ENCODE measurements around the gene ADAP1. TPM values are rescaled to one million over a fixed set of nuclear protein-coding genes. Genes with fewer than 3 reads are reported as not detected.

ADAP1 gene
- total RNA-seq, 1 donor from 2014 or later: 0.30 TPM

- H3K27ac Mint-ChIP-seq: no peak overlapping the region
- H3F3A ChIP-seq (ENCODE audit: low read depth): peaks cover 17% of the 10 kb centered on the region
- H3K27me3 Mint-ChIP-seq (ENCODE audit: insufficient read depth, low read depth): peaks cover 2% of the 10 kb centered on the region
- no peak overlapping the region for H3K4me2 ChIP-seq
- TF ChIP-seq CTCF (IDR thresholded peaks at IDR 0.05) (no peak), EZH2 (IDR thresholded peaks at IDR 0.05) (no peak), EZH2phosphoT487 (IDR thresholded peaks at IDR 0.05) (no peak)
- no peaks in the 10 kb centered on the region for H3K27me3 ChIP-seq
- H3K4me1 Mint-ChIP-seq: peaks cover 9% of the 10 kb centered on the region
- no peak overlapping the region for H3K9ac ChIP-seq
- peaks cover 4% of the 10 kb centered on the region for H4K20me1 ChIP-seq (ENCODE audit: low read depth)
- no peaks in the 10 kb centered on the region for H3K9me3 Mint-ChIP-seq
- no peak for DNase-seq (ENCODE audit: low spot score)
- peak overlapping the region; percentile 58 for H3K27ac ChIP-seq
- H3K4me1 ChIP-seq: peaks cover 7% of the 10 kb centered on the region
- H3K4me3 Mint-ChIP-seq: no peak overlapping the region
- H3K36me3 Mint-ChIP-seq: no peaks in the 10 kb centered on the region
- no peaks in the 10 kb centered on the region for H3K79me2 ChIP-seq (ENCODE audit: low read depth)
- H3K9me3 ChIP-seq (ENCODE audit: low read depth): no peaks in the 10 kb centered on the region
- no peak overlapping the region for H2AFZ ChIP-seq (replicated peaks)
- no peaks in the 10 kb centered on the region for H3K36me3 ChIP-seq
- no peak overlapping the region for H3K4me3 ChIP-seq
These were observed 45.8 kb upstream of the ADAP1 start for GRCh38 chr7:999941-1000935.

GRCh38 chr7:999149-999879 lies 44.8 kb upstream of the ADAP1 start:
- no peaks in the 10 kb centered on the region for H3K79me2 ChIP-seq (ENCODE audit: low read depth)
- H3K9me3 ChIP-seq (ENCODE audit: low read depth): no peaks in the 10 kb centered on the region
- DNase-seq (ENCODE audit: low spot score): no peak
- peak overlapping the region; percentile 58 for H3K27ac ChIP-seq
- no peak overlapping the region for H3K9ac ChIP-seq
- no peaks in the 10 kb centered on the region for H3K36me3 ChIP-seq
- H3K4me1 ChIP-seq: peaks cover 7% of the 10 kb centered on the region
- Mint-ChIP-seq H3K4me1 (peaks cover 12% of the 10 kb centered on the region), H3K36me3 (no peaks in the 10 kb centered on the region), H3K9me3 (no peaks in the 10 kb centered on the region), H3K27ac (no peak overlapping the region), H3K27me3 (ENCODE audit: insufficient read depth, low read depth) (peaks cover 4% of the 10 kb centered on the region), H3K4me3 (no peak overlapping the region)
- no peak overlapping the region for H3K4me3 ChIP-seq
- H2AFZ ChIP-seq (replicated peaks): no peak overlapping the region
- no peak overlapping the region for H3K4me2 ChIP-seq
- peaks cover 17% of the 10 kb centered on the region for H3F3A ChIP-seq (ENCODE audit: low read depth)
- H3K27me3 ChIP-seq: no peaks in the 10 kb centered on the region
- peaks cover 4% of the 10 kb centered on the region for H4K20me1 ChIP-seq (ENCODE audit: low read depth)
- TF ChIP-seq EZH2phosphoT487 (IDR thresholded peaks at IDR 0.05) (no peak), EZH2 (IDR thresholded peaks at IDR 0.05) (no peak), CTCF (IDR thresholded peaks at IDR 0.05) (no peak)

DNA sequence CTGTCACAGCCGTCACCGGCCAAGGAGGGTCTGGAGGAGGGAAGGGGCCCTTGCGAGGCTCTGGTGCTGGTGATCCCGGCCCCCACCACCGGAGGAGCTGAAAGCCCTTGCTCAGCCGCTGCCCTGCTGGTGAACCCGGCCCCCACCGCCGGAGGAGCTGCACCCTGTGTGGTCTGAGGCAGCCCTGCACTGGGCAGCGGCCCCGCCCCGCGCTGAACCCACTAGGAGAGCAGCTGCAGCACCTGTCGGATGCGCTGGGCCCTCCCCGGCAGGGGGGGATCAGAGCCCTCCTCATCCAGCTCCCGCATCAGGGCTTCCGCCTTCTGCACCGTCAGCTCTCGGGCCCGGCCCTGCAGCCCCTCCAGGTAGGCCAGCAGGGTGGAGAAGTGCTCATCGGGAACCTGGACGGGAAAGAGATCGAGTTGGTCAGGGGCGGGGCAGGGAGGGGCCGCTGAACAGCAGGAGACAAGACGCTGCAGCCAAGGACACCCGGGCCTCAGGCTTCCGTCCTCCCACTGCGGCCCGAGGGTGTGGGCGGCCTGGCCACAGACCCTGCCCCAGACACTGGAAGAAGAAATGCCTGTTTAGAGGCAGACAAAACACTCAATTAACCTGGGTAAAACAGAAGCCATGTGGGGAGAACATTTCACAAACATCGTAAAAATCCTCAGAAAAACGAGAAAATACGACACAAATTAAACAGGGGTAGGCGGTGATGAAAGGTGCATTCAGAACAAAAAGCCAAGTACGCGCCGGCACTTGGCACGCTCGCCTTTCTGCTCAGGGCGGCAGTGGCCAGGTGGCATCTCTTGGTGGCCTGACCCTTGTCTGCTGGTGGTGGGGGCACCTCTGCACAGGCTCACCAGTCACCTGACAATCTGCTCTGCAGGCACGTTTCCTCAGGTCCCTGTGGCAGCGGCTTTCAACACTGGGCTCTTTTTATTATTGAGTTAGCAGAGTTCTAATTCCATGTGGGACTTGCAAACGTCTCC lies 43.2 kb upstream of the ADAP1 start:
- H4K20me1 ChIP-seq (ENCODE audit: low read depth): peaks cover 6% of the 10 kb centered on the region
- Mint-ChIP-seq H3K27ac (no peak overlapping the region), H3K4me3 (no peak overlapping the region), H3K27me3 (ENCODE audit: insufficient read depth, low read depth) (peaks cover 4% of the 10 kb centered on the region), H3K36me3 (no peaks in the 10 kb centered on the region), H3K9me3 (no peaks in the 10 kb centered on the region), H3K4me1 (peaks cover 22% of the 10 kb centered on the region)
- H3K4me3 ChIP-seq: no peak overlapping the region
- H3F3A ChIP-seq (ENCODE audit: low read depth): peaks cover 21% of the 10 kb centered on the region
- H2AFZ ChIP-seq (replicated peaks): no peak overlapping the region
- H3K36me3 ChIP-seq: no peaks in the 10 kb centered on the region
- peaks cover 10% of the 10 kb centered on the region for H3K4me1 ChIP-seq
- no peaks in the 10 kb centered on the region for H3K27me3 ChIP-seq
- H3K79me2 ChIP-seq (ENCODE audit: low read depth): no peaks in the 10 kb centered on the region
- peak; percentile 53 for DNase-seq (ENCODE audit: low spot score)
- H3K4me2 ChIP-seq: no peak overlapping the region
- H3K9ac ChIP-seq: peak overlapping the region; percentile 6
- H3K27ac ChIP-seq: no peak overlapping the region
- TF ChIP-seq EZH2 (IDR thresholded peaks at IDR 0.05) (no peak), CTCF (IDR thresholded peaks at IDR 0.05) (peak; percentile 21), EZH2phosphoT487 (IDR thresholded peaks at IDR 0.05) (no peak)
- H3K9me3 ChIP-seq (ENCODE audit: low read depth): no peaks in the 10 kb centered on the region
